Gastrocnemius medialis (tissue), 4 donors: ENCODE results near the gene SLC22A2.

Source experiments
- CTCF ChIP-seq, 5 experiments: fragments of 450-650 bp in 3 of 5; fragments of 200-600 bp in 2 of 5; sonication (generic) in 2 of 5; IDR thresholded peaks in 4 of 5; conservative IDR thresholded peaks in 1 of 5; 1 replicate in 4 of 5; 2 replicates in 1 of 5; pipeline ENCODE4 v1.5.1; 2016 to 2019; ENCODE audit warnings: antibody characterized with exemption in 5 of 5, mild to moderate bottlenecking in 3 of 5, moderate library complexity in 3 of 5
- POLR2A ChIP-seq, 2 donors: fragments of 450-650 bp; IDR thresholded peaks; one replicate each; pipeline ENCODE4 v1.6.1; 2017; ENCODE audit warnings: antibody characterized with exemption in 2 of 2, mild to moderate bottlenecking in 2 of 2, moderate library complexity in 2 of 2

- TF ChIP-seq CTCF (IDR thresholded peaks at IDR 0.05 in 4 of 5, conservative IDR thresholded peaks at IDR 0.05 in 1 of 5) (no peak), POLR2A (IDR thresholded peaks at IDR 0.05) (no peak)
Observed at GRCh38 chr6:160269771-160270170, 11.2 kb upstream of the SLC22A2 start.
